RWPE1 (cell line): Measurements from ENCODE around the gene ZBTB7C.

Experiments used
- CTCF ChIA-PET: fragments of 350-600 bp; sonication (Branson Sonifier 250); formaldehyde crosslinking; extraction: SDS; loops from one replicate; lab custom pipeline; 2021; lab: Yijun Ruan, JAX
- POLR2A ChIA-PET: fragments of 400-600 bp; formaldehyde crosslinking; extraction: SDS; loops from one replicate; lab custom pipeline; 2020; ENCODE audit warnings: antibody characterized with exemption; ENCODE audit not compliant: low non-redundant PET; lab: Yijun Ruan, JAX
- DNase-seq: peaks from one replicate; pipeline ENCODE4 v3.0.0; 2012; ENCODE audit warnings: low spot score
- H3K27ac ChIP-seq: fragments of 450-650 bp; 2 replicates; pipeline ENCODE4 v1.5.1; 2017
- CTCF ChIP-seq: fragments of 450-650 bp; conservative IDR thresholded peaks from 2 replicates; pipeline ENCODE4 v1.5.1; 2017; ENCODE audit warnings: low read depth, mild to moderate bottlenecking

Gene ZBTB7C

GRCh38 chr18:48046843-48047242, 362.3 kb downstream of the ZBTB7C start:
- CTCF ChIA-PET = interaction anchor here (0.7 kb wide), 1 partner anchor 630 kb away, joined by 3 read pairs; no protein-coding TSS in a partner anchor
- no peak overlapping the region for H3K27ac ChIP-seq
- no peak for TF ChIP-seq CTCF
- DNase-seq = no peak
- POLR2A ChIA-PET = no interaction called here

GRCh38 chr18:48045744-48046143, 363.4 kb downstream of the ZBTB7C start:
- ChIA-PET CTCF (no interaction called here), POLR2A (no interaction called here)
- TF ChIP-seq CTCF = no peak
- no peak overlapping the region for H3K27ac ChIP-seq
- no peak for DNase-seq

GRCh38 chr18:48044944-48045343, 364.2 kb downstream of the ZBTB7C start:
- no peak for DNase-seq
- CTCF ChIA-PET = no interaction called here
- no peak for TF ChIP-seq CTCF
- H3K27ac ChIP-seq = no peak overlapping the region
- POLR2A ChIA-PET = no interaction called here

GRCh38 chr18:48043166-48043565, 366.0 kb downstream of the ZBTB7C start:
- ChIA-PET POLR2A (no interaction called here), CTCF (no interaction called here)
- TF ChIP-seq CTCF = no peak
- DNase-seq = no peak
- no peak overlapping the region for H3K27ac ChIP-seq

GRCh38 chr18:48042431-48042830, 366.8 kb downstream of the ZBTB7C start:
- ChIA-PET CTCF (no interaction called here), POLR2A (no interaction called here)
- DNase-seq = no peak
- TF ChIP-seq CTCF = no peak
- H3K27ac ChIP-seq = no peak overlapping the region

- DNase-seq = no peak
- H3K27ac ChIP-seq = no peak overlapping the region
- CTCF ChIA-PET = no interaction called here
- POLR2A ChIA-PET = no interaction called here
- TF ChIP-seq CTCF = no peak
These were observed 368.6 kb downstream of the ZBTB7C start for GRCh38 chr18:48040457-48041110.
